Left lung (tissue), 10 donors: ENCODE data around the gene GPATCH1. TPM values are rescaled to one million over a fixed set of nuclear protein-coding genes. Genes with fewer than 3 reads are reported as not detected.

Experiments
- ATAC-seq: fragments of 200-7000 bp; cut with Tn5 transposase; one replicate; pipeline ENCODE4 v1.9.1; 2020; ENCODE audit warnings: moderate library complexity
- DNase-seq, 4 donors: peaks; one replicate each; pipeline ENCODE4 v3.0.0-alpha.2; 2013 to 2020
- H3K27ac ChIP-seq, 2 donors: fragments of 200-600 bp; sonication (generic) in 1 of 2; one replicate each; pipeline versions ENCODE4 v1.5.0 to v1.8.0; 2020 to 2021
- H3K27me3 ChIP-seq, 2 donors: fragments of 200-600 bp; sonication (generic) in 1 of 2; one replicate each; pipeline versions ENCODE4 v1.5.0 to v1.8.0; 2020 to 2021
- H3K36me3 ChIP-seq, 2 donors: fragments of 200-600 bp; sonication (generic) in 1 of 2; one replicate each; pipeline versions ENCODE4 v1.5.0 to v1.8.0; 2020 to 2021
- H3K4me1 ChIP-seq, 2 donors: fragments of 200-600 bp; one replicate each; pipeline ENCODE4 v1.8.0; 2021
- H3K4me3 ChIP-seq, 2 donors: fragments of 200-600 bp; sonication (generic) in 1 of 2; one replicate each; pipeline versions ENCODE4 v1.5.0 to v1.8.0; 2020 to 2021; ENCODE audit warnings: mild to moderate bottlenecking in 1 of 2
- H3K9me3 ChIP-seq, 2 donors: fragments of 200-600 bp; sonication (generic) in 1 of 2; one replicate each; pipeline versions ENCODE4 v1.5.0 to v1.8.0; 2020 to 2021
- CTCF ChIP-seq, 2 donors: fragments of 200-600 bp; sonication (generic) in 1 of 2; IDR thresholded peaks; one replicate each; pipeline versions ENCODE4 v1.5.0 to v1.8.0; 2021; ENCODE audit warnings: antibody characterized with exemption in 2 of 2
- intact Hi-C, 2 donors: fragments of 100-400 bp; cut with DNase I; formaldehyde crosslinking; loops; one replicate each; pipeline versions ENCODE4 v1.11.2 to v1.14.2; 2022
- polyA plus RNA-seq, 6 donors: library from polyadenylated mRNA; unstranded; fragments of 120-200 nt; gene quantifications; one replicate each; pipeline ENCODE4 v1.2.1, GENCODE V29; 2013; ENCODE audit not compliant: insufficient read length in 6 of 6
- total RNA-seq, 2 donors: library from RNA; stranded (reverse); fragmentation: NEBNext Ultra II Directional; extraction: Animal tissue kit (Norgen Biotek cat#: 25700); gene quantifications; one replicate each; pipeline ENCODE4 v1.2.1, GENCODE V29; 2021
- donor health status: DM: no; HTN: yes; CAD: no.
- donor health status: DM: no; HTN: no; CAD: no.

The GPATCH1 gene
- total and polyA plus RNA-seq, 8 donors = 5.4 to 19.9 (median 15.7) TPM

DNA sequence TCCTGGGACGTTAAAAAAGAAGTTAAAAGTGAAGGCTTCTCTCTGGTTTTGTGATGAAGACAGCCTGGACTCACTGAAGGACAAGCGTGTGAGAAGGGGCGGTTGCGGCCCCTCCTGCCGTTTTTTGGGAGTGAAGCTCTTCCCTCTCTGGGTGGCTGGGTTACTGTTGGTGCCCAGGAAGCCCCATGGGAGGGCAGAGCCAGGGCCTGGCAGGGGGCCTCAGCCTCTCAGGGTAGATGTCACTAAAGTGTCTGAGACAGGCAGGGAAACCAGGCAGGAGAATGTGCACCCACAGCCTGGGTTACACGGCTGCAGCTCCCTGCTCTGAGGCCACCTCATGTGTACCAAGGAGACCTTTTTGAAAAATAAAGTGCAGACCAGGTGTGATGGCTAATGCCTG is 49.5 kb downstream of the GPATCH1 start:
- peaks cover 0 to 66% of the 10 kb centered on the region in 2 donors for H3K36me3 ChIP-seq
- intact Hi-C loops = loop anchor here in 1 of 2 donors (10.0 kb wide), 1 partner anchor 634 kb away; no protein-coding TSS in a partner anchor
- no peak for ATAC-seq
- peaks cover 0 to 4% of the 10 kb centered on the region in 2 donors for H3K4me1 ChIP-seq
- no peak for DNase-seq
- H3K4me3 ChIP-seq = no peak overlapping the region
- no peak overlapping the region for H3K27ac ChIP-seq
- peaks cover 5 to 21% of the 10 kb centered on the region in 2 donors for H3K27me3 ChIP-seq
- no peak for TF ChIP-seq CTCF (IDR thresholded peaks at IDR 0.05)
- H3K9me3 ChIP-seq = no peaks in the 10 kb centered on the region

DNA sequence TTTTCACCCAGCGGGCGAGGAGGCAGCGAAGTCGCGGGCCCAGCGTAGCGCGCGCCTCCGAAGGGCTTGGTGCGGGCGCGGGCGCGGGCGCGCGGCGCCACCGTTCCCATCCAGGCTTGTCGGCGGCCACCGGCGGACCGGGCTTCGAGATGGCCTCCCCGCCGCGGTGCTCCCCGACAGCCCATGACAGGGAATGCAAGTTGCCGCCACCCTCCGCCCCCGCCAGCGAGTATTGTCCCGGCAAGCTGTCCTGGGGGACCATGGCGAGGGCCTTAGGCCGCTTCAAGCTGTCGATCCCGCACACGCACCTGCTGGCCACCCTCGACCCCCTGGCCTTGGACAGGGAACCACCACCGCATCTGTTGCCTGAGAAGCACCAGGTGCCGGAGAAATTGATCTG is 51.0 kb downstream of the GPATCH1 start, which contains the start of gene WDR88:
TSS of gene WDR88 (plus strand) at position 94 of the 400 bp plus-strand sequence. CDS start at position 150, 56 bp downstream.
- ATAC-seq = no peak
- peak in 1 of 4 donors; percentile 79 for DNase-seq
- Histone ChIP-seq H3K27me3 (peaks cover 5 to 37% of the 10 kb centered on the region in 2 donors), H3K36me3 (peaks cover 0 to 54% of the 10 kb centered on the region in 2 donors), H3K27ac (no peak within 1 kb of the TSS), H3K4me1 (no peaks in the 10 kb centered on the region), H3K4me3 (no peak within 1 kb of the TSS), H3K9me3 (no peaks in the 10 kb centered on the region)
- TF ChIP-seq CTCF (IDR thresholded peaks at IDR 0.05) = no peak
- intact Hi-C loops = loop anchor here in 1 of 2 donors (10.0 kb wide), 1 partner anchor 633 kb away; no protein-coding TSS in a partner anchor

DNA sequence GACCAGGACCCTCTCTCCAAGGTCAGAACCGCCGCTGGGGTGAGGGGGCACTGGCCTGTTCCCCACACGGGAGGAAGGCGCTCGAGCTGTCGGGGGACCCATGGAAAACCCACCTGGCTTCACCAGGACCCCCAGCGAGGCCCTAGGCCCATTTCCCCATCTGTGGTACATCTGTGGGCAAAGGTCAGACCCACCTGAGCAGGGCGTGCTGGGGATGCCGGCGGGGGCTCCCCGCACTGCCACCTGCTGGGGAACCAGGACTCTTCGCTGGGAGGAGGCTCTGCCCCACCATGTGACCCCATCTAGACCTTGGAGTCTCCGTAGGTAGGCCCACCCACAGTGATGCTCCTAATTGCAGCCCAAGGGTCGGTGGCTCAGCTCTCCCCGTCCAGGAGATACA is 51.4 kb downstream of the GPATCH1 start:
- no peak overlapping the region for H3K27ac ChIP-seq
- no peak for ATAC-seq
- no peak for TF ChIP-seq CTCF (IDR thresholded peaks at IDR 0.05)

DNA sequence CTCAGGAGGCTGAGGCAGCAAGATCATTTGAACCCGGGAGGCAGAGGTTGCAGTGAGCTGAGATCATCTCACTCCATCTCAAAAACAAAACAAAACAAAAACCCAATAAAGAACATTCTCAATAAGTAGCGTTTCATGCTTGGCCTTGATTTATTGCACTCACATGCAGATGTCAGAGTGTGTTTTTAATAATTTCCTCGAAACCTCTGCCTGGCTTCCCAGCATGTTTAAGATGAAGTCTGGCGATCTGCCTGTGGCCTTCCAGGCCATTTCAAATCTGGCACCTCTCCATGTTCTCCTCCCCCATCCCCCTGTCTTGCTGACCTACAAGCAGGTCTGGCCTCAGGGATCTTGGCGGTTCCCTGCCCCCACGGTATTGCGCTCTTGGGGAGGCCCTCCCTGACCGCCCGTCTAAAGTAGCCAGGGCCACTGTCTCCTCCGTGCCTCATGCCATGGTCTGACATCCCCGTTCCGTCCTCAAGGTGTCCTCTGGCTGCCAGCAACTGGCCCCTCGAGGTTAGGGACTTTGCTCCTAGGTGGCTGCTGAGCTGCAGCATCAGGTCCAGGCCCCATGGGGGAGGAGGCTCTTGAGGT is 52.6 kb downstream of the GPATCH1 start:
- no peak for TF ChIP-seq CTCF (IDR thresholded peaks at IDR 0.05)
- no peak for DNase-seq
- no peak overlapping the region for H3K27ac ChIP-seq
- H3K4me3 ChIP-seq = no peak overlapping the region
- H3K9me3 ChIP-seq = no peaks in the 10 kb centered on the region
- intact Hi-C loops = loop anchor here in 1 of 2 donors (10.0 kb wide), 1 partner anchor 631 kb away; no protein-coding TSS in a partner anchor
- no peaks in the 10 kb centered on the region for H3K4me1 ChIP-seq
- H3K27me3 ChIP-seq = peaks cover 5 to 46% of the 10 kb centered on the region in 2 donors
- peaks cover 0 to 39% of the 10 kb centered on the region in 2 donors for H3K36me3 ChIP-seq
- no peak for ATAC-seq

More for the DNA sequence above, 51.4 kb downstream of the GPATCH1 start:
- intact Hi-C loops = loop anchor here in 1 of 2 donors (10.0 kb wide), 1 partner anchor 632 kb away; no protein-coding TSS in a partner anchor
- Histone ChIP-seq H3K4me3 (no peak overlapping the region), H3K36me3 (peaks cover 0 to 50% of the 10 kb centered on the region in 2 donors), H3K4me1 (no peaks in the 10 kb centered on the region), H3K27me3 (peaks cover 5 to 41% of the 10 kb centered on the region in 2 donors), H3K9me3 (no peaks in the 10 kb centered on the region)
- DNase-seq = no peak

- no peak overlapping the region for H3K27ac ChIP-seq
- H3K36me3 ChIP-seq = peaks cover 0 to 29% of the 10 kb centered on the region in 2 donors
- no peaks in the 10 kb centered on the region for H3K9me3 ChIP-seq
- no peaks in the 10 kb centered on the region for H3K4me1 ChIP-seq
- ATAC-seq = no peak
- intact Hi-C loops = loop anchor here in 1 of 2 donors (10.0 kb wide), 1 partner anchor 630 kb away; no protein-coding TSS in a partner anchor
- peaks cover 5 to 46% of the 10 kb centered on the region in 2 donors for H3K27me3 ChIP-seq
- H3K4me3 ChIP-seq = no peak overlapping the region
- TF ChIP-seq CTCF (IDR thresholded peaks at IDR 0.05) = no peak
- no peak for DNase-seq
These were observed 53.6 kb downstream of the GPATCH1 start for GRCh38 chr19:33134571-33135041.
